ENCODE measurements around the gene NOP14. TPM values are rescaled to one million over a fixed set of nuclear protein-coding genes. Genes with fewer than 3 reads are reported as not detected.
"Not testable (repeated sequence)": the region's sequence is repeated elsewhere in the genome, so short reads cannot be mapped to it uniquely, and the experiment has no call there.

Gene NOP14
- total RNA-seq, 1 donor from 2014 or later, result 28.5 TPM

DNA sequence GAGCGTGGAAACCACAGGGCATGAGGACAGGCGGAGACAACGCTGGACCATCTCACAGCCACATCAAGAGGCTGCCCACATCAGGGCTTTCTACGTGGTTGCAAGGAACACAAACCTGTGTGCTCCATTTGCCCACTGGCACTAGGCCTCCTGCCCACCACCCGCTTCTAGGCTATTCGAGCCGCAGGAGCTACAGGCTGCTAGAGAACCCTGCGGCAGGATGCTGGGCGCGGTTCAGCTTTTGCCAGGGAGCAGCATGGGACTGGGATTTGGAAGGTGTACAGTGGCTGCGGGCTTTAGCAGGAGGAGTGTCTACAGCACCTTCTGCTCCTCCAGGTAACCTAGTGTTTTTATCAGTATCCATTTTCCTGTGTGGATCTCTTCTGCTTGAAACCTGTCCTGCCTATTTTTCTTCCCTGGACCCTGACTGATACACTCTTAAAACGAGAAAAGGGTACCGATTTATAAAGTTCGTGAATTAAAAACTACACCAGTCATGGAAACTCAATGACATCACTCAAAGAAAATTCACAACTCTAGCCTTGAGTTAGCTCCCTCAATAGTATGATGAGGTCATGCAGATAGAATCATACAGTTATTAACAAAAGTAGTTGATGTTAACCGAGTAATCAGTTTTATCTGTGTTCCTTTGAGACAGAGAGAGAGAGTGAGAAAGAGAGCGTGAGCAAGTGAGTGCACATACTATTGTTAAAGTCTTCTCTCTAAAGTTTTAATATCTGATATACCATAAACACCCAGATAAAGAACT, 12.8 kb downstream of the NOP14 start:
- TF ChIP-seq, protein P1, sequence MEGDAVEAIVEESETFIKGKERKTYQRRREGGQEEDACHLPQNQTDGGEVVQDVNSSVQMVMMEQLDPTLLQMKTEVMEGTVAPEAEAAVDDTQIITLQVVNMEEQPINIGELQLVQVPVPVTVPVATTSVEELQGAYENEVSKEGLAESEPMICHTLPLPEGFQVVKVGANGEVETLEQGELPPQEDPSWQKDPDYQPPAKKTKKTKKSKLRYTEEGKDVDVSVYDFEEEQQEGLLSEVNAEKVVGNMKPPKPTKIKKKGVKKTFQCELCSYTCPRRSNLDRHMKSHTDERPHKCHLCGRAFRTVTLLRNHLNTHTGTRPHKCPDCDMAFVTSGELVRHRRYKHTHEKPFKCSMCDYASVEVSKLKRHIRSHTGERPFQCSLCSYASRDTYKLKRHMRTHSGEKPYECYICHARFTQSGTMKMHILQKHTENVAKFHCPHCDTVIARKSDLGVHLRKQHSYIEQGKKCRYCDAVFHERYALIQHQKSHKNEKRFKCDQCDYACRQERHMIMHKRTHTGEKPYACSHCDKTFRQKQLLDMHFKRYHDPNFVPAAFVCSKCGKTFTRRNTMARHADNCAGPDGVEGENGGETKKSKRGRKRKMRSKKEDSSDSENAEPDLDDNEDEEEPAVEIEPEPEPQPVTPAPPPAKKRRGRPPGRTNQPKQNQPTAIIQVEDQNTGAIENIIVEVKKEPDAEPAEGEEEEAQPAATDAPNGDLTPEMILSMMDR (IDR thresholded peaks at IDR 0.05; ENCODE audit: unreplicated experiment), result no peak
- H3K4me1 Mint-ChIP-seq, result no peaks in the 10 kb centered on the region
- no peaks in the 10 kb centered on the region for H3K9me3 Mint-ChIP-seq
- peaks cover 45% of the 10 kb centered on the region for H3K36me3 Mint-ChIP-seq
- no peak for DNase-seq (ENCODE audit: low spot score in 2 of 2, unreplicated experiment in 2 of 2)
- H3K4me3 Mint-ChIP-seq, result no peak overlapping the region
- H3K27me3 Mint-ChIP-seq (ENCODE audit: low read depth), result no peaks in the 10 kb centered on the region
- H3K27ac Mint-ChIP-seq, result no peak overlapping the region

GRCh38 chr4:2949782-2950125, 13.5 kb downstream of the NOP14 start:
- Mint-ChIP-seq H3K4me3 (no peak overlapping the region), H3K27ac (no peak overlapping the region), H3K4me1 (no peaks in the 10 kb centered on the region), H3K9me3 (no peaks in the 10 kb centered on the region), H3K36me3 (peaks cover 48% of the 10 kb centered on the region), H3K27me3 (ENCODE audit: low read depth) (no peaks in the 10 kb centered on the region)
- TF ChIP-seq, protein P1 (IDR thresholded peaks at IDR 0.05; ENCODE audit: unreplicated experiment), result no peak
- DNase-seq (ENCODE audit: low spot score in 2 of 2, unreplicated experiment in 2 of 2), result no peak

DNA sequence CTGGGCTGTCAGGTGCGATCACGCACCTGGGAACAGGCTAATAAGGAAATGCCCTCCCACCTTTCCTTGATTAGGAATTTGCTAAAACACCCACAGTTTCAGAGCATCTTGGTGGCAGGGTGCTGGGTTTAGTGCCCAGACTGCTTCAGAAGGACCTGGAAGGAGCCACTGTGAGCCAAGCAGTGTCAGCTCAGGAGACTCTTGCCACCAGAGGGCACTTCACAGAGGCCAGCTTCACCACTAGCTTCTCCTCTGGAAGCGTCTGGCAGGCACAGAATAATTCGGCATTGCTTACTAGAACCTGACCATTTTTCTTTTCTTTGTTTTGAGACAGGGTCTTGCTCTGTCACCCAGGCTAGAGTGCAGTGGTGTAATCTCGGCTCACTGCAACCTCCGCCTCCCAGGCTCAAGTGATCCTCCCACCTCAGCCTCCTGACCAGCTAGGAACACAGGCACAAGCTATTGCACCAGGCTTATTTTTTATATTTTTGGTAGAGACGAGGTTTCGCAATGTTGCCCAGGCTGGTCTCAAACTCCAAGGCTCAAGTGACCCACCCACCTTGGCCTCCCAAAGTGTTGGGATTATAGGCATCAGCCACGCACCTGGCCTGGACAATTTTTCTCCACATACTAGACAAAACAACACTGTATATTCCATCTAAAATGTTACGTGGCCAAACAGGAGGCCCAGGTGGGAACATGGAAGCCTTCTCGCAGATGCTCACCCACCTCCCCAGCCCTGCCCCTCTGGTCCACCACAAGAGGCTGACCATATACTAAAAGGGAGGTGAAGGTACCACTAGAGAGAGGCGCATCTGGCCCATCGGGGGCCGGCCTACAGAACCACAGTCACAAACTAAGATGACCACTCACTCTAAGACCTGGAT, 14.1 kb downstream of the NOP14 start:
- Mint-ChIP-seq H3K4me1 (no peaks in the 10 kb centered on the region), H3K4me3 (no peak overlapping the region), H3K27ac (no peak overlapping the region), H3K36me3 (peaks cover 43% of the 10 kb centered on the region), H3K9me3 (no peaks in the 10 kb centered on the region), H3K27me3 (ENCODE audit: low read depth) (no peaks in the 10 kb centered on the region)
- TF ChIP-seq, protein P1 (IDR thresholded peaks at IDR 0.05; ENCODE audit: unreplicated experiment), result no peak
- DNase-seq (ENCODE audit: low spot score in 2 of 2, unreplicated experiment in 2 of 2), result no peak

DNA sequence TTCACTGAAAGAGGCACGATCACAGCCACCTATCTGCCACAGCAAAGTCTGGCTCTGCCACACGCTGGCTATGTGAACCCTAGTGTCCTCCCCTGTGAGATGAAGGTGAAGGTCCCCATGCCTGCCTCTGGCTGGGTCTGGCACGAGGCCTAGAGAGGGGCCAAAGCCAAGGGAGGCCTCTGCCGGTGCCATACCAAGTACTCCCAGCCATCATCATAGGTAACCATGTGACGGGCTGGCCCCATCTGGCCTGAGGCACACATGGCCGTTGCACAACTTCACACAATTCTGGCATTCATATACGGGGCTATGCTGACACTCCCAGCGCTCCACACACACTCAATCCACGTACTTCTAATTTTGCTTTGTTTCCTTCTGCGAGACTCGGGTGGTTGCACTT, 15.3 kb downstream of the NOP14 start:
- peaks cover 40% of the 10 kb centered on the region for H3K36me3 Mint-ChIP-seq
- no peak overlapping the region for H3K27ac Mint-ChIP-seq
- H3K4me1 Mint-ChIP-seq, result no peaks in the 10 kb centered on the region
- no peaks in the 10 kb centered on the region for H3K9me3 Mint-ChIP-seq
- TF ChIP-seq, protein P1 (IDR thresholded peaks at IDR 0.05; ENCODE audit: unreplicated experiment), result no peak
- H3K4me3 Mint-ChIP-seq, result no peak overlapping the region
- no peaks in the 10 kb centered on the region for H3K27me3 Mint-ChIP-seq (ENCODE audit: low read depth)
- DNase-seq (ENCODE audit: low spot score in 2 of 2, unreplicated experiment in 2 of 2), result no peak

GRCh38 chr4:2946812-2947600, 16.2 kb downstream of the NOP14 start:
- TF ChIP-seq, protein P1 (IDR thresholded peaks at IDR 0.05; ENCODE audit: unreplicated experiment), result no peak
- Mint-ChIP-seq H3K9me3 (no peaks in the 10 kb centered on the region), H3K4me3 (no peak overlapping the region), H3K4me1 (no peaks in the 10 kb centered on the region), H3K36me3 (peaks cover 41% of the 10 kb centered on the region), H3K27me3 (ENCODE audit: low read depth) (no peaks in the 10 kb centered on the region), H3K27ac (no peak overlapping the region)
- no peak for DNase-seq (ENCODE audit: low spot score in 2 of 2, unreplicated experiment in 2 of 2)

GRCh38 chr4:2945619-2946604, 17.3 kb downstream of the NOP14 start:
- not testable (repeated sequence) for H3K9me3 Mint-ChIP-seq; H3K27me3 Mint-ChIP-seq (ENCODE audit: low read depth); H3K4me3 Mint-ChIP-seq; H3K27ac Mint-ChIP-seq; H3K4me1 Mint-ChIP-seq; DNase-seq (ENCODE audit: low spot score in 2 of 2, unreplicated experiment in 2 of 2)
- peaks cover 35% of the 10 kb centered on the region for H3K36me3 Mint-ChIP-seq

Measured in mesothelial cell of epicardium (in vitro differentiated cells).